Liver (tissue), 10 donors: Measurements from ENCODE around the gene AADACL3. TPM values are rescaled to one million over a fixed set of nuclear protein-coding genes. Genes with fewer than 3 reads are reported as not detected.

Experiments
- DNase-seq: peaks from one replicate; pipeline ENCODE4 v3.0.0-alpha.2; 2017; ENCODE audit warnings: low spot score
- H3K27ac ChIP-seq, 2 donors: one replicate each; pipeline ENCODE4 v1.7.0; 2013; ENCODE audit warnings: inconsistent platforms in 2 of 2, low read length in 2 of 2, control low read depth in 1 of 2, low read depth in 1 of 2, mild to moderate bottlenecking in 1 of 2
- H3K27me3 ChIP-seq, 4 donors: one replicate each; pipeline versions ENCODE4 v1.6.1 to v1.7.0; 2013; ENCODE audit warnings: low read length in 3 of 4, inconsistent platforms in 1 of 4, mild to moderate bottlenecking in 1 of 4, moderate library complexity in 1 of 4; ENCODE audit not compliant: control insufficient read depth in 4 of 4, insufficient read depth in 4 of 4
- H3K36me3 ChIP-seq, 4 donors: one replicate each; pipeline versions ENCODE4 v1.6.1 to v1.7.0; 2013; ENCODE audit warnings: low read length in 3 of 4, mild to moderate bottlenecking in 3 of 4, low read depth in 1 of 4, moderate library complexity in 1 of 4; ENCODE audit not compliant: control insufficient read depth in 4 of 4, insufficient read depth in 3 of 4
- H3K4me1 ChIP-seq, 4 donors: one replicate each; pipeline versions ENCODE4 v1.6.1 to v1.7.0; 2013; ENCODE audit warnings: low read length in 3 of 4, mild to moderate bottlenecking in 3 of 4, moderate library complexity in 1 of 4; ENCODE audit not compliant: control insufficient read depth in 4 of 4, insufficient read depth in 4 of 4
- H3K4me3 ChIP-seq, 3 donors: one replicate each; pipeline versions ENCODE4 v1.6.1 to v1.7.0; 2013; ENCODE audit warnings: low read length in 3 of 3, control low read depth in 1 of 3, low read depth in 1 of 3, mild to moderate bottlenecking in 1 of 3
- H3K9ac ChIP-seq, 2 donors: one replicate each; pipeline ENCODE4 v1.7.0; 2013; ENCODE audit warnings: low read length in 2 of 2, mild to moderate bottlenecking in 2 of 2, moderate library complexity in 2 of 2, control low read depth in 1 of 2, low read depth in 1 of 2
- H3K9me3 ChIP-seq, 4 donors: one replicate each; pipeline versions ENCODE4 v1.6.1 to v1.7.0; 2013; ENCODE audit warnings: low read length in 3 of 4; ENCODE audit not compliant: control insufficient read depth in 4 of 4
- ATF3 ChIP-seq: IDR thresholded peaks from 2 replicates; pipeline ENCODE4 v1.6.1; 2016; ENCODE audit warnings: antibody characterized with exemption
- FOXA1 ChIP-seq: IDR thresholded peaks from 2 replicates; pipeline ENCODE4 v1.6.1; 2016; ENCODE audit warnings: antibody characterized with exemption
- HNF4A ChIP-seq, 2 donors: conservative IDR thresholded peaks; 2 replicates each; pipeline ENCODE4 v1.6.1; 2016; ENCODE audit warnings: antibody characterized with exemption in 2 of 2, mild to moderate bottlenecking in 2 of 2
- HNF4G ChIP-seq: IDR thresholded peaks from 2 replicates; pipeline ENCODE4 v1.6.1; 2016; ENCODE audit warnings: antibody characterized with exemption
- MAX ChIP-seq: IDR thresholded peaks from 2 replicates; pipeline ENCODE4 v1.6.1; 2016; ENCODE audit warnings: antibody characterized with exemption
- RAD21 ChIP-seq, 2 donors: IDR thresholded peaks; 2 replicates each; pipeline ENCODE4 v1.6.1; 2016; ENCODE audit warnings: antibody characterized with exemption in 2 of 2, mild to moderate bottlenecking in 2 of 2
- TAF1 ChIP-seq: conservative IDR thresholded peaks from 2 replicates; pipeline ENCODE4 v1.6.1; 2016; ENCODE audit warnings: antibody characterized with exemption, mild to moderate bottlenecking
- YY1 ChIP-seq: IDR thresholded peaks from 2 replicates; pipeline ENCODE4 v1.6.1; 2016; ENCODE audit warnings: antibody characterized with exemption, mild to moderate bottlenecking
- WGBS: extraction: QIAGEN DNeasy Blood & Tissue Kit; methylation state at CpG from one replicate; pipeline ENCODE4 v1.1.7; 2013; 5-methylcytosine and 5-hydroxymethylcytosine counted together
- polyA plus RNA-seq, 2 donors: library from polyadenylated mRNA; stranded (reverse) in 1 of 2; unstranded in 1 of 2; fragments of 200-250 nt in 1 of 2; fragments of >200 nt in 1 of 2; fragmentation: Nextera tagmentation in 1 of 2; extraction: Ambion mirVana in 1 of 2; gene quantifications; one replicate each; pipeline versions ENCODE4 v1.2.1 to v1.2.3, GENCODE V29; 2013 to 2015
- small RNA-seq: library from RNA; depleted of rRNA; stranded (forward); fragments of <200 nt; gene quantifications from one replicate; pipeline ENCODE3, GENCODE V24; 2014
- total RNA-seq, 2 donors: library from RNA; depleted of rRNA; stranded (reverse); fragments of >200 nt; gene quantifications; one replicate each; pipeline ENCODE4 v1.2.3, GENCODE V29; 2014
- TF ChIP-seq, protein P1 (sequence below): fragments of 150-350 bp; IDR thresholded peaks from 2 replicates; pipeline ENCODE4 v1.5.1; 2017; ENCODE audit warnings: improper control_type of control experiment, low read depth, low read length; ENCODE audit not compliant: missing input control
- TF ChIP-seq, protein P2 (sequence below): IDR thresholded peaks from 2 replicates; pipeline ENCODE4 v1.6.1; 2016; ENCODE audit warnings: antibody characterized with exemption
- donor health status: healthy.
- donor health status: healthy.
- donor health status: healthy.
- donor health status: healthy.
- donor health status: healthy.

The AADACL3 gene
- total and polyA plus RNA-seq, 4 donors: not detected

- Histone ChIP-seq H3K9me3 (no peaks in the 10 kb centered on the region), H3K36me3 (no peaks in the 10 kb centered on the region), H3K4me3 (no peak overlapping the region), H3K27ac (no peak overlapping the region), H3K27me3 (peaks cover 0 to 3% (median 0%) of the 10 kb centered on the region in 4 donors), H3K4me1 (no peaks in the 10 kb centered on the region), H3K9ac (no peak overlapping the region)
- TF ChIP-seq, protein P1, sequence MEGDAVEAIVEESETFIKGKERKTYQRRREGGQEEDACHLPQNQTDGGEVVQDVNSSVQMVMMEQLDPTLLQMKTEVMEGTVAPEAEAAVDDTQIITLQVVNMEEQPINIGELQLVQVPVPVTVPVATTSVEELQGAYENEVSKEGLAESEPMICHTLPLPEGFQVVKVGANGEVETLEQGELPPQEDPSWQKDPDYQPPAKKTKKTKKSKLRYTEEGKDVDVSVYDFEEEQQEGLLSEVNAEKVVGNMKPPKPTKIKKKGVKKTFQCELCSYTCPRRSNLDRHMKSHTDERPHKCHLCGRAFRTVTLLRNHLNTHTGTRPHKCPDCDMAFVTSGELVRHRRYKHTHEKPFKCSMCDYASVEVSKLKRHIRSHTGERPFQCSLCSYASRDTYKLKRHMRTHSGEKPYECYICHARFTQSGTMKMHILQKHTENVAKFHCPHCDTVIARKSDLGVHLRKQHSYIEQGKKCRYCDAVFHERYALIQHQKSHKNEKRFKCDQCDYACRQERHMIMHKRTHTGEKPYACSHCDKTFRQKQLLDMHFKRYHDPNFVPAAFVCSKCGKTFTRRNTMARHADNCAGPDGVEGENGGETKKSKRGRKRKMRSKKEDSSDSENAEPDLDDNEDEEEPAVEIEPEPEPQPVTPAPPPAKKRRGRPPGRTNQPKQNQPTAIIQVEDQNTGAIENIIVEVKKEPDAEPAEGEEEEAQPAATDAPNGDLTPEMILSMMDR: no peak
- TF ChIP-seq, protein P2, sequence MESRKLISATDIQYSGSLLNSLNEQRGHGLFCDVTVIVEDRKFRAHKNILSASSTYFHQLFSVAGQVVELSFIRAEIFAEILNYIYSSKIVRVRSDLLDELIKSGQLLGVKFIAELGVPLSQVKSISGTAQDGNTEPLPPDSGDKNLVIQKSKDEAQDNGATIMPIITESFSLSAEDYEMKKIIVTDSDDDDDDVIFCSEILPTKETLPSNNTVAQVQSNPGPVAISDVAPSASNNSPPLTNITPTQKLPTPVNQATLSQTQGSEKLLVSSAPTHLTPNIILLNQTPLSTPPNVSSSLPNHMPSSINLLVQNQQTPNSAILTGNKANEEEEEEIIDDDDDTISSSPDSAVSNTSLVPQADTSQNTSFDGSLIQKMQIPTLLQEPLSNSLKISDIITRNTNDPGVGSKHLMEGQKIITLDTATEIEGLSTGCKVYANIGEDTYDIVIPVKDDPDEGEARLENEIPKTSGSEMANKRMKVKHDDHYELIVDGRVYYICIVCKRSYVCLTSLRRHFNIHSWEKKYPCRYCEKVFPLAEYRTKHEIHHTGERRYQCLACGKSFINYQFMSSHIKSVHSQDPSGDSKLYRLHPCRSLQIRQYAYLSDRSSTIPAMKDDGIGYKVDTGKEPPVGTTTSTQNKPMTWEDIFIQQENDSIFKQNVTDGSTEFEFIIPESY: no peak
- TF ChIP-seq YY1 (no peak), HNF4G (no peak), TAF1 (no peak), FOXA1 (no peak), MAX (no peak), ATF3 (no peak), RAD21 (IDR thresholded peaks at IDR 0.05) (no peak), HNF4A (conservative IDR thresholded peaks at IDR 0.05) (no peak)
- no peak for DNase-seq
- WGBS: 87% methylated on average over 15 of the region's 15 CpGs
These were observed 61.1 kb downstream of the AADACL3 start for GRCh38 chr1:12776801-12777557.

Small RNA genes lying within 50 kb of the gene (small RNA-seq; reads per million reads assigned to genes)
- not detected for gene AC244670.1

Other genes starting within 250 kb of the AADACL3 start
- gene DHRS3, start 97.9 kb upstream of the AADACL3 start, total RNA-seq: 100 to 1,000 TPM in 1 of 2 donors, 10 to 100 TPM in 1; 62.6 to 146 TPM
- 100 to 1,000 TPM; 170 to 185 TPM for gene DHRS3, start 97.9 kb upstream of the AADACL3 start, polyA plus RNA-seq
- not detected for gene AADACL4, start 72.0 kb upstream of the AADACL3 start, total RNA-seq
- gene AADACL4, start 72.0 kb upstream of the AADACL3 start, polyA plus RNA-seq: not detected
- not detected for gene CFAP107, start 30.1 kb downstream of the AADACL3 start, total RNA-seq
- gene CFAP107, start 30.1 kb downstream of the AADACL3 start, polyA plus RNA-seq: not detected
- gene PRAMEF12, start 57.6 kb downstream of the AADACL3 start, total RNA-seq: not detected
- not detected for gene PRAMEF12, start 57.6 kb downstream of the AADACL3 start, polyA plus RNA-seq
- not detected for gene PRAMEF1, start 75.3 kb downstream of the AADACL3 start, total RNA-seq
- not detected for gene PRAMEF1, start 75.3 kb downstream of the AADACL3 start, polyA plus RNA-seq
- not detected for gene PRAMEF11, start 115.3 kb downstream of the AADACL3 start, total RNA-seq
- gene PRAMEF11, start 115.3 kb downstream of the AADACL3 start, polyA plus RNA-seq: not detected
- not detected for gene HNRNPCL1, start 132.6 kb downstream of the AADACL3 start, total RNA-seq
- not detected for gene HNRNPCL1, start 132.6 kb downstream of the AADACL3 start, polyA plus RNA-seq
- gene PRAMEF2, start 141.0 kb downstream of the AADACL3 start, total RNA-seq: not detected
- gene PRAMEF2, start 141.0 kb downstream of the AADACL3 start, polyA plus RNA-seq: not detected
- gene PRAMEF4, start 170.1 kb downstream of the AADACL3 start, total RNA-seq: not detected
- not detected for gene PRAMEF4, start 170.1 kb downstream of the AADACL3 start, polyA plus RNA-seq
- gene PRAMEF10, start 182.2 kb downstream of the AADACL3 start, total RNA-seq: not detected
- gene PRAMEF10, start 182.2 kb downstream of the AADACL3 start, polyA plus RNA-seq: under 1 TPM in 1 of 2 donors, not detected in 1; 0.39 TPM
- gene PRAMEF7, start 200.5 kb downstream of the AADACL3 start, total RNA-seq: not detected
- gene PRAMEF7, start 200.5 kb downstream of the AADACL3 start, polyA plus RNA-seq: under 1 TPM in 1 of 2 donors, not detected in 1; 0.03 TPM
- gene PRAMEF6, start 231.5 kb downstream of the AADACL3 start, total RNA-seq: not detected
- gene PRAMEF6, start 231.5 kb downstream of the AADACL3 start, polyA plus RNA-seq: not detected